Measurements from ENCODE around the gene REG3A. TPM values are rescaled to one million over a fixed set of nuclear protein-coding genes. Genes with fewer than 3 reads are reported as not detected.

The REG3A gene
- total RNA-seq (2021), result not detected in 2 replicates
- long read RNA-seq, result 0 reads

DNA sequence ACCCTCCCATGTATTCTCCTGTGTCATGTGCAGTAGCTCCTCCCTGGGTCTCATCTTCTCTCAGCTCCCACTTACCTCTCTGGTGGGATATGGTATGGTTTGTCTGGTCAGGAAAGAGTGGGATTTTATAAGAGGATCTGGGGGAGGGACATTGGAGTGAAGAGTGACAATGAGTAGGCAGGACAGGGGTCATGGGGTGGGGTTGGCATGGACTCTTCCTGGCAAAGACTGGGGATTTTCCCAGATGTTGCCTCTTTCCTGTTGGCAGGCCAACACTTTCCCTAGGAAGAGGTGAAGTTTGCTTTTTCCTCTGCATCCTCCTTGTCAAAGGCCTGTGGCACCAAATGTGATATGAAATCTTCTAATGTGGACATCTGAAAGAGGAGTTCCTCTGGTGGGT is at the start of gene REG3A:
Gene REG3A, minus strand, starts transcription at position 101 of the 400 bp plus-strand sequence. CDS start 348 bp downstream, outside the sequence.
- Histone ChIP-seq H3K23ac (ENCODE audit: insufficient read length, low read depth, low read length) (no peak within 1 kb of the TSS), H3K79me2 (ENCODE audit: insufficient read depth, low read length) (no peaks in the 10 kb centered on the region), H2BK20ac (ENCODE audit: low read depth, low read length, poor library complexity, severe bottlenecking) (no peak within 1 kb of the TSS), H3K4ac (ENCODE audit: low read depth, low read length) (no peak within 1 kb of the TSS), H2BK120ac (ENCODE audit: low read depth, low read length, poor library complexity, severe bottlenecking) (no peak within 1 kb of the TSS), H3K27ac (ENCODE audit: insufficient read length, low read depth, low read length) (no peak within 1 kb of the TSS), H3K9ac (ENCODE audit: extremely low read depth, insufficient read length, low read length) (no peak within 1 kb of the TSS), H3K79me1 (ENCODE audit: insufficient read depth, low read depth, low read length, poor library complexity, severe bottlenecking) (no peaks in the 10 kb centered on the region), H2BK5ac (ENCODE audit: insufficient read length, low read length) (no peak within 1 kb of the TSS), H2AFZ (ENCODE audit: low read length) (no peak within 1 kb of the TSS), H3K9me3 (ENCODE audit: control insufficient read depth, low read depth, low read length) (no peaks in the 10 kb centered on the region), H4K91ac (ENCODE audit: insufficient read length, low read depth, low read length) (no peak within 1 kb of the TSS), H3K4me2 (ENCODE audit: insufficient read depth, insufficient read length, low read length) (no peak within 1 kb of the TSS), H3T11ph (ENCODE audit: low read length) (no peak within 1 kb of the TSS), H2BK15ac (ENCODE audit: low read depth, low read length) (no peak within 1 kb of the TSS), H3K27me3 (ENCODE audit: insufficient read depth, low read length) (no peaks in the 10 kb centered on the region), H3K56ac (ENCODE audit: insufficient read length, low read depth, low read length) (no peak within 1 kb of the TSS), H3K23me2 (ENCODE audit: insufficient read length, low read depth, low read length, poor library complexity, severe bottlenecking) (no peaks in the 10 kb centered on the region), H2AK5ac (ENCODE audit: insufficient read length, low read length) (no peak within 1 kb of the TSS), H4K8ac (replicated peaks; ENCODE audit: insufficient read length, low read depth, low read length) (no peak within 1 kb of the TSS), H2BK12ac (ENCODE audit: insufficient read length, low read depth, low read length) (no peak within 1 kb of the TSS), H3K14ac (ENCODE audit: insufficient read depth, low read length) (no peak within 1 kb of the TSS), H3K18ac (ENCODE audit: insufficient read length, low read depth, low read length) (no peak within 1 kb of the TSS), H4K5ac (ENCODE audit: insufficient read length, low read depth, low read length) (no peak within 1 kb of the TSS), H3K4me1 (ENCODE audit: insufficient read depth, low read length) (no peaks in the 10 kb centered on the region), H4K20me1 (ENCODE audit: control insufficient read depth, insufficient read depth, insufficient read length) (no peaks in the 10 kb centered on the region)
- Mint-ChIP-seq H3K4me3 (no peak within 1 kb of the TSS), H3K9me3 (no peaks in the 10 kb centered on the region), H3K27ac (peak within 1 kb of the TSS in 1 of 3 experiments; percentile 22; a peak in 1 of 7 replicates), H3K27me3 (ENCODE audit: low read depth) (peaks cover 3% of the 10 kb centered on the region), H3K4me1 (no peaks in the 10 kb centered on the region), H3K36me3 (ENCODE audit: insufficient read depth in 1 of 3, low read depth in 3 of 3) (no peaks in the 10 kb centered on the region; a peak in 1 of 7 replicates)
- DNase-seq, result no peak
- TF ChIP-seq, protein P1, sequence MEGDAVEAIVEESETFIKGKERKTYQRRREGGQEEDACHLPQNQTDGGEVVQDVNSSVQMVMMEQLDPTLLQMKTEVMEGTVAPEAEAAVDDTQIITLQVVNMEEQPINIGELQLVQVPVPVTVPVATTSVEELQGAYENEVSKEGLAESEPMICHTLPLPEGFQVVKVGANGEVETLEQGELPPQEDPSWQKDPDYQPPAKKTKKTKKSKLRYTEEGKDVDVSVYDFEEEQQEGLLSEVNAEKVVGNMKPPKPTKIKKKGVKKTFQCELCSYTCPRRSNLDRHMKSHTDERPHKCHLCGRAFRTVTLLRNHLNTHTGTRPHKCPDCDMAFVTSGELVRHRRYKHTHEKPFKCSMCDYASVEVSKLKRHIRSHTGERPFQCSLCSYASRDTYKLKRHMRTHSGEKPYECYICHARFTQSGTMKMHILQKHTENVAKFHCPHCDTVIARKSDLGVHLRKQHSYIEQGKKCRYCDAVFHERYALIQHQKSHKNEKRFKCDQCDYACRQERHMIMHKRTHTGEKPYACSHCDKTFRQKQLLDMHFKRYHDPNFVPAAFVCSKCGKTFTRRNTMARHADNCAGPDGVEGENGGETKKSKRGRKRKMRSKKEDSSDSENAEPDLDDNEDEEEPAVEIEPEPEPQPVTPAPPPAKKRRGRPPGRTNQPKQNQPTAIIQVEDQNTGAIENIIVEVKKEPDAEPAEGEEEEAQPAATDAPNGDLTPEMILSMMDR (conservative IDR thresholded peaks at IDR 0.05), result no peak

Measured in H9 (cell line).